CD14-positive monocyte (primary cell): Measurements from ENCODE around the gene OSBPL10. TPM values are rescaled to one million over a fixed set of nuclear protein-coding genes. Genes with fewer than 3 reads are reported as not detected.

Source experiments
- DNase-seq, 3 donors: peaks; one replicate each; pipeline ENCODE4 v3.0.0-alpha.2; 2011 to 2022
- H2AFZ ChIP-seq: 2 replicates; pipeline ENCODE4 v1.6.0; 2012; ENCODE audit warnings: mild to moderate bottlenecking, low read depth, low read length, inconsistent platforms; ENCODE audit not compliant: insufficient read depth, poor library complexity, severe bottlenecking
- H3K27ac ChIP-seq, 2 donors: 1 replicate in 1 of 2; 2 replicates in 1 of 2; pipeline ENCODE4 v1.5.1; 2012 to 2013; ENCODE audit warnings: low read length in 2 of 2, control low read depth in 1 of 2, inconsistent platforms in 1 of 2, low read depth in 1 of 2, mild to moderate bottlenecking in 1 of 2
- H3K27me3 ChIP-seq, 2 donors: one replicate each; pipeline versions ENCODE4 v1.6.0 to v1.6.1; 2011 to 2013; ENCODE audit warnings: low read length in 2 of 2; ENCODE audit not compliant: control insufficient read depth in 2 of 2, insufficient read depth in 2 of 2
- H3K36me3 ChIP-seq, 2 donors: replicated peaks in 1 of 2; 1 replicate in 1 of 2; 2 replicates in 1 of 2; pipeline versions ENCODE4 v1.5.1 to v1.6.1; 2012 to 2013; ENCODE audit warnings: low read length in 2 of 2, control low read depth in 1 of 2, inconsistent platforms in 1 of 2, mild to moderate bottlenecking in 1 of 2; ENCODE audit not compliant: insufficient read depth in 2 of 2, control insufficient read depth in 1 of 2
- H3K4me1 ChIP-seq, 2 donors: 1 replicate in 1 of 2; 2 replicates in 1 of 2; pipeline versions ENCODE4 v1.5.1 to v1.6.1; 2012 to 2013; ENCODE audit warnings: low read length in 2 of 2, control low read depth in 1 of 2, inconsistent platforms in 1 of 2, mild to moderate bottlenecking in 1 of 2, moderate library complexity in 1 of 2; ENCODE audit not compliant: insufficient read depth in 2 of 2, control insufficient read depth in 1 of 2
- H3K4me2 ChIP-seq: replicated peaks from 2 replicates; pipeline ENCODE3; 2012; ENCODE audit warnings: low read length, moderate library complexity, mild to moderate bottlenecking; ENCODE audit not compliant: poor library complexity, severe bottlenecking; ENCODE audit errors: extremely low read depth
- H3K4me3 ChIP-seq, 3 experiments: fragments of 200-600 bp in 1 of 3; sonication (generic) in 1 of 3; replicated peaks in 1 of 3; 1 replicate in 2 of 3; 2 replicates in 1 of 3; pipeline ENCODE4 v1.5.1; 2011 to 2013; ENCODE audit warnings: low read length in 3 of 3, mild to moderate bottlenecking in 3 of 3, control low read depth in 2 of 3, low read depth in 2 of 3, inconsistent platforms in 1 of 3, moderate library complexity in 1 of 3
- H3K79me2 ChIP-seq: 2 replicates; pipeline ENCODE4 v1.6.0; 2012; ENCODE audit warnings: mild to moderate bottlenecking, control low read depth, inconsistent platforms, low read length, moderate library complexity; ENCODE audit not compliant: insufficient read depth
- H3K9ac ChIP-seq: 2 replicates; pipeline ENCODE4 v1.6.0; 2017; ENCODE audit warnings: low read length, mild to moderate bottlenecking; ENCODE audit not compliant: insufficient read depth, poor library complexity, severe bottlenecking
- H3K9me3 ChIP-seq, 2 donors: replicated peaks in 1 of 2; 1 replicate in 1 of 2; 2 replicates in 1 of 2; pipeline versions ENCODE4 v1.5.1 to v1.6.1; 2012 to 2013; ENCODE audit warnings: low read length in 2 of 2, control low read depth in 1 of 2; ENCODE audit not compliant: control insufficient read depth in 1 of 2, insufficient read depth in 1 of 2
- H4K20me1 ChIP-seq: 2 replicates; pipeline ENCODE4 v1.6.0; 2012; ENCODE audit warnings: mild to moderate bottlenecking, low read length, control low read depth, moderate library complexity; ENCODE audit not compliant: insufficient read depth
- H3K27ac Mint-ChIP-seq, 7 donors: one replicate each; pipeline ENCODE4 v1.8.0; 2020; ENCODE audit warnings: mild to moderate bottlenecking in 7 of 7, mixed read lengths in 7 of 7, moderate library complexity in 6 of 7, inconsistent platforms in 2 of 7
- H3K27me3 Mint-ChIP-seq, 3 donors: one replicate each; pipeline ENCODE4 v1.8.0; 2021 to 2022; ENCODE audit warnings: low read depth in 3 of 3, mild to moderate bottlenecking in 3 of 3, mixed read lengths in 3 of 3, moderate library complexity in 3 of 3, inconsistent platforms in 1 of 3
- H3K36me3 Mint-ChIP-seq, 2 donors: one replicate each; pipeline ENCODE4 v1.8.0; 2020; ENCODE audit warnings: mixed read lengths in 2 of 2, inconsistent platforms in 1 of 2, mild to moderate bottlenecking in 1 of 2
- H3K4me1 Mint-ChIP-seq: one replicate; pipeline ENCODE4 v1.8.0; 2020; ENCODE audit warnings: mild to moderate bottlenecking, mixed read lengths
- H3K4me3 Mint-ChIP-seq, 2 donors: one replicate each; pipeline ENCODE4 v1.8.0; 2020; ENCODE audit warnings: mild to moderate bottlenecking in 2 of 2, mixed read lengths in 2 of 2, moderate library complexity in 1 of 2
- H3K9me3 Mint-ChIP-seq, 7 donors: one replicate each; pipeline ENCODE4 v1.8.0; 2020 to 2022; ENCODE audit warnings: mixed read lengths in 7 of 7, mild to moderate bottlenecking in 6 of 7, moderate library complexity in 6 of 7, inconsistent platforms in 2 of 7
- CTCF ChIP-seq: fragments of 200-600 bp; IDR thresholded peaks from one replicate; pipeline ENCODE4 v1.8.0; 2022; ENCODE audit warnings: antibody characterized with exemption, mild to moderate bottlenecking
- WGBS: methylation state at CpG from one replicate; pipeline ENCODE4 v1.1.5; 2013; ENCODE audit warnings: missing lambda C conversion rate; ENCODE audit not compliant: insufficient coverage; 5-methylcytosine and 5-hydroxymethylcytosine counted together
- intact Hi-C, 2 donors: fragments of 100-400 bp; cut with micrococcal nuclease; formaldehyde crosslinking; loops; one replicate each; pipeline versions ENCODE4 v1.15.0 to v1.15.1; 2023
- polyA plus RNA-seq, 3 donors: library from polyadenylated mRNA; depleted of rRNA in 1 of 3; unstranded in 2 of 3; stranded (reverse) in 1 of 3; fragments of 300-500 nt in 2 of 3; fragments of >200 nt in 1 of 3; fragmentation: Illumina TruSeq in 2 of 3; gene quantifications; 1 replicate in 2 of 3; 2 replicates in 1 of 3; pipeline ENCODE4 v1.2.3, GENCODE V29; 2012 to 2021

Gene OSBPL10
- polyA plus RNA-seq, 3 donors, result 0.03 TPM; not detected in 2

GRCh38 chr3:31922962-31923361 is 58.1 kb downstream of the OSBPL10 start:
- no peaks in the 10 kb centered on the region for H4K20me1 ChIP-seq
- Mint-ChIP-seq H3K9me3 (peaks cover 4 to 14% (median 9%) of the 10 kb centered on the region in 7 donors), H3K4me3 (no peak overlapping the region), H3K27ac (no peak overlapping the region), H3K27me3 (peaks cover 0 to 2% (median 0%) of the 10 kb centered on the region in 3 donors), H3K4me1 (peaks cover 4% of the 10 kb centered on the region), H3K36me3 (no peaks in the 10 kb centered on the region)
- H3K79me2 ChIP-seq, result no peaks in the 10 kb centered on the region
- intact Hi-C loops, result no loop called here
- no peaks in the 10 kb centered on the region for H3K27me3 ChIP-seq
- TF ChIP-seq CTCF, result no peak
- DNase-seq, result no peak
- H3K9me3 ChIP-seq, result peaks cover 4 to 6% of the 10 kb centered on the region in 2 donors
- H3K4me3 ChIP-seq, result no peak overlapping the region
- H3K27ac ChIP-seq, result no peak overlapping the region
- no peaks in the 10 kb centered on the region for H3K4me1 ChIP-seq
- H3K4me2 ChIP-seq, result no peak overlapping the region
- H3K36me3 ChIP-seq, result no peaks in the 10 kb centered on the region
- H2AFZ ChIP-seq, result no peak overlapping the region
- no peak overlapping the region for H3K9ac ChIP-seq
- WGBS, result 100% methylated on average over 1 of the region's 1 CpG

- H3K4me2 ChIP-seq, result no peak overlapping the region
- H3K36me3 ChIP-seq, result no peaks in the 10 kb centered on the region
- H4K20me1 ChIP-seq, result no peaks in the 10 kb centered on the region
- no peak overlapping the region for H3K27ac Mint-ChIP-seq
- H3K9ac ChIP-seq, result no peak overlapping the region
- H3K36me3 Mint-ChIP-seq, result no peaks in the 10 kb centered on the region
- H3K4me1 ChIP-seq, result no peaks in the 10 kb centered on the region
- H2AFZ ChIP-seq, result no peak overlapping the region
- no peak overlapping the region for H3K27ac ChIP-seq
- TF ChIP-seq CTCF, result no peak
- H3K4me3 Mint-ChIP-seq, result no peak overlapping the region
- intact Hi-C loops, result no loop called here
- no peak overlapping the region for H3K4me3 ChIP-seq
- no CpG with 5 or more reads among the region's 4 CpGs for WGBS
- no peak for DNase-seq
- peaks cover 4 to 6% of the 10 kb centered on the region in 2 donors for H3K9me3 ChIP-seq
- H3K79me2 ChIP-seq, result no peaks in the 10 kb centered on the region
- no peaks in the 10 kb centered on the region for H3K27me3 ChIP-seq
- H3K4me1 Mint-ChIP-seq, result peaks cover 5% of the 10 kb centered on the region
- H3K9me3 Mint-ChIP-seq, result peaks cover 4 to 14% (median 9%) of the 10 kb centered on the region in 7 donors
- peaks cover 0 to 2% (median 0%) of the 10 kb centered on the region in 3 donors for H3K27me3 Mint-ChIP-seq
These were observed 59.2 kb downstream of the OSBPL10 start for GRCh38 chr3:31921837-31922236.
